ENCODE data around the gene CCDC50. TPM values are rescaled to one million over a fixed set of nuclear protein-coding genes. Genes with fewer than 3 reads are reported as not detected.
A peak's percentile ranks its signal among the peaks of the same experiment; 100 is the strongest.

The CCDC50 gene
- total and polyA plus RNA-seq, 10 of the 15 experiments (the other 5 are each of a cell fraction or from before 2014, with no cell fraction given): 46.7 to 150 (median 125) TPM

- TF ChIP-seq SIX5 (IDR thresholded peaks at IDR 0.05; ENCODE audit: low read depth, low read length, severe bottlenecking): no peak
- TF ChIP-seq YY1 (IDR thresholded peaks at IDR 0.05; ENCODE audit: low read depth, low read length): 0 out of 2 replicates have a peak, but pooled peaks have one; percentile 54
- peak; percentile 46 to 50; a peak in 3 of 4 replicates for TF ChIP-seq EP300 (IDR thresholded peaks at IDR 0.05; ENCODE audit: borderline replicate concordance in 1 of 2, control insufficient read depth in 1 of 2, low read depth in 2 of 2, low read length in 2 of 2)
- TF ChIP-seq SMAD5 (IDR thresholded peaks at IDR 0.05; ENCODE audit: low read depth): 0 out of 2 replicates have a peak, but pooled peaks have one; percentile 29
- TF ChIP-seq ZBTB33 (IDR thresholded peaks at IDR 0.05): no peak
- no peak for TF ChIP-seq SMAD1 (IDR thresholded peaks at IDR 0.05; ENCODE audit: low read depth, partially characterized antibody)
- TF ChIP-seq CREB1 (IDR thresholded peaks at IDR 0.05; ENCODE audit: low read depth): peak; percentile 78
- no peak for TF ChIP-seq NFYA (IDR thresholded peaks at IDR 0.05; ENCODE audit: borderline replicate concordance, low read depth, low read length)
- TF ChIP-seq NFXL1 (IDR thresholded peaks at IDR 0.05; ENCODE audit: borderline replicate concordance): no peak
- no peak for TF ChIP-seq NFIC (IDR thresholded peaks at IDR 0.05; ENCODE audit: low read depth, low read length)
- peak; percentile 48; the same call in 1 of the 2 replicates for TF ChIP-seq TCF12 (IDR thresholded peaks at IDR 0.05; ENCODE audit: low read depth, low read length)
- TF ChIP-seq SKIL (IDR thresholded peaks at IDR 0.05; ENCODE audit: low read depth, poor library complexity, severe bottlenecking): no peak
- TF ChIP-seq USF1 (IDR thresholded peaks at IDR 0.05; ENCODE audit: borderline replicate concordance, extremely low read length, insufficient read depth, low read depth, low read length): no peak
- TF ChIP-seq BCL11A (IDR thresholded peaks at IDR 0.05; ENCODE audit: low read depth, low read length): no peak
- TF ChIP-seq CBX5 (IDR thresholded peaks at IDR 0.05; ENCODE audit: low read depth): peak; percentile 94
- peak; percentile 21; the same call in 1 of the 2 replicates for TF ChIP-seq ZNF592 (IDR thresholded peaks at IDR 0.05)
- TF ChIP-seq IRF5 (IDR thresholded peaks at IDR 0.05; ENCODE audit: borderline replicate concordance): no peak
- TF ChIP-seq EED (IDR thresholded peaks at IDR 0.05; ENCODE audit: low read depth): 0 out of 2 replicates have a peak, but pooled peaks have one; percentile 46
Measured at GRCh38 chr3:191328962-191329653, at the start of gene CCDC50 (continued).

Measured in GM12878 (cell line).